NCI-H1436 (cell line): ENCODE results near the gene TACO1.

Source experiments
- DNase-seq: peaks from one replicate; lab custom pipeline; 2025; lab: John Stamatoyannopoulos, UW

Gene TACO1

GRCh38 chr17:63640038-63640437 is 39.3 kb downstream of the TACO1 start:
- DNase-seq, result no peak

- no peak for DNase-seq
Measured at GRCh38 chr17:63641692-63642448, 41.2 kb downstream of the TACO1 start.

GRCh38 chr17:63644846-63645245 is 44.2 kb downstream of the TACO1 start:
- DNase-seq, result no peak

GRCh38 chr17:63645775-63646487 is 45.2 kb downstream of the TACO1 start:
- no peak for DNase-seq

- DNase-seq, result no peak
Measured at GRCh38 chr17:63646488-63646806, 45.8 kb downstream of the TACO1 start.

GRCh38 chr17:63647065-63647725 is 46.5 kb downstream of the TACO1 start:
- no peak for DNase-seq

GRCh38 chr17:63647936-63648335 is 47.2 kb downstream of the TACO1 start:
- DNase-seq, result no peak

GRCh38 chr17:63649813-63650212 is 49.1 kb downstream of the TACO1 start:
- DNase-seq, result no peak

- no peak for DNase-seq
Measured at GRCh38 chr17:63652106-63652505, 51.4 kb downstream of the TACO1 start.

- no peak for DNase-seq
Measured at GRCh38 chr17:63653050-63653449, 52.4 kb downstream of the TACO1 start.

GRCh38 chr17:63657786-63658185 is 57.1 kb downstream of the TACO1 start:
- DNase-seq, result no peak
